KMS-11 (cell line): ENCODE results near the gene GSTM3.

Experiments
- H2AFZ ChIP-seq: fragments of 200-600 bp; sonication (generic); 2 replicates; pipeline ENCODE4 v1.6.1; 2016; ENCODE audit warnings: antibody characterized with exemption, mixed run types, low read depth
- H3K27ac ChIP-seq: fragments of 200-600 bp; sonication (generic); 2 replicates; pipeline ENCODE4 v1.6.1; 2016; ENCODE audit warnings: mild to moderate bottlenecking, mixed run types
- H3K27me3 ChIP-seq: fragments of 200-600 bp; sonication (generic); 2 replicates; pipeline ENCODE4 v1.6.1; 2017; ENCODE audit warnings: mild to moderate bottlenecking, low read depth, mixed run types, moderate library complexity; ENCODE audit not compliant: insufficient read depth
- H3K36me3 ChIP-seq: fragments of 200-600 bp; sonication (generic); 2 replicates; pipeline ENCODE4 v1.6.1; 2017; ENCODE audit warnings: mild to moderate bottlenecking, mixed run types; ENCODE audit not compliant: insufficient read depth
- H3K4me1 ChIP-seq: fragments of 200-600 bp; sonication (generic); 2 replicates; pipeline ENCODE4 v1.6.1; 2016; ENCODE audit warnings: mild to moderate bottlenecking, low read depth, mixed run types; ENCODE audit not compliant: poor library complexity, severe bottlenecking
- H3K4me2 ChIP-seq: fragments of 200-600 bp; sonication (generic); 2 replicates; pipeline ENCODE4 v1.7.0; 2016; ENCODE audit warnings: mild to moderate bottlenecking, mixed run types
- H3K4me3 ChIP-seq: fragments of 200-600 bp; sonication (generic); IDR thresholded peaks from 2 replicates; pipeline ENCODE4 v1.6.1; 2017; ENCODE audit warnings: low read depth, low read length, mixed read lengths; ENCODE audit not compliant: insufficient read depth
- H3K79me2 ChIP-seq: fragments of 200-600 bp; sonication (generic); 2 replicates; pipeline ENCODE4 v1.6.1; 2016; ENCODE audit warnings: low read depth, mixed run types; ENCODE audit not compliant: insufficient read depth
- H3K9ac ChIP-seq: fragments of 200-600 bp; sonication (generic); 2 replicates; pipeline ENCODE4 v1.6.1; 2016; ENCODE audit warnings: mild to moderate bottlenecking, mixed run types
- H4K20me1 ChIP-seq: fragments of 200-600 bp; sonication (generic); 2 replicates; pipeline ENCODE4 v1.6.1; 2016; ENCODE audit warnings: mild to moderate bottlenecking, mixed run types; ENCODE audit not compliant: insufficient read depth
- TF ChIP-seq, protein P1 (sequence below): fragments of 200-600 bp; sonication (generic); conservative IDR thresholded peaks from 2 replicates; pipeline ENCODE4 v1.6.1; 2017; ENCODE audit warnings: low read depth, mild to moderate bottlenecking, antibody characterized with exemption, low read length, moderate library complexity, mixed read lengths

The GSTM3 gene

DNA sequence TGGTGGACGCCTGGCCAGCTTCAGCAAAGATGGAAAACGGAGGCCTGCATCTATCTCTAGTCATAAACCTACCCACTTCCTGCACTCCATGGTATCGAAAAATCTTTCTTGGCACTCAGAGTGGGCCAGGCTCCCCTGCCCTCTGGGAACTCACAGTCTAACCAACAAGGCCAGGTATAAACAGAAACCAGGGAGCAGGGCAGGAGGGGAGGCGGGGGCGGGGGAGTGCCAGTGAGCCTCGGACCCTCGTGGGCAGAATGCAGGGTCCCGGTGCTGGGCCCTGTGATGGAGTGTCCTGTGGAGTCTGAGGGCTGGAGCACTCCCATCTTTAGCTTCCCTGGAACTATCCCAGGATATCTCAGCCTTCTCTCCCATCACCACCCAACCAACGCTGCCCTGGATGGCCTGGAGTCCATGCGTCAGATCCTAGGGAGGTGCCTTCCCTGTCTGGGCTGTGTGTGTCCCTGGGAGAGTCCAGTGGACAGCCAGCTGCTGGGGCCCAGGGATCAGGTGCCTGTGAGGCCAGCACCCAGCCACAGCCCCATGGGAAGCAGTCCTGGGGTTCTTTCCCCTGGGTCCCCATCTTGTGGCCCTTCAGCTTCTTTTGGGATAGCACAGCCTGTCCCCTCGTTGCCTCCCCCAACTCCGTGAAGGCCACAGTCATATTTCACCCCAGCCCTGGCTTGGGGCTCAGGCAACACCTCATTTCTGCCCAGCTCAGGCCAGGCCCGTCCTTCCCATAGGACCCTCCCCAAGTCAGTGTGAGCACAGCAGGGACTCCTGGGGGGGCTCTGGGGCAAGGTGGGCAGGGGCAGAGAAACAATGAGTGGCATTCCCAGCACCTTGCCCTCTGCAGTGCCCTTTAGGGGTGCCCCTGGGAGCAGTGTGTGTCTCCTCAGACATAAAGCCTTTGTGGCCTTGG is 24.0 kb upstream of the GSTM3 start:
- Histone ChIP-seq H3K36me3 (no peaks in the 10 kb centered on the region), H3K27me3 (no peaks in the 10 kb centered on the region; the same call in 1 of the 2 replicates), H4K20me1 (no peaks in the 10 kb centered on the region), H3K4me3 (no peak overlapping the region), H2AFZ (no peak overlapping the region), H3K79me2 (no peaks in the 10 kb centered on the region), H3K4me2 (no peak overlapping the region), H3K4me1 (no peaks in the 10 kb centered on the region), H3K27ac (no peak overlapping the region), H3K9ac (no peak overlapping the region)
- TF ChIP-seq, protein P1, sequence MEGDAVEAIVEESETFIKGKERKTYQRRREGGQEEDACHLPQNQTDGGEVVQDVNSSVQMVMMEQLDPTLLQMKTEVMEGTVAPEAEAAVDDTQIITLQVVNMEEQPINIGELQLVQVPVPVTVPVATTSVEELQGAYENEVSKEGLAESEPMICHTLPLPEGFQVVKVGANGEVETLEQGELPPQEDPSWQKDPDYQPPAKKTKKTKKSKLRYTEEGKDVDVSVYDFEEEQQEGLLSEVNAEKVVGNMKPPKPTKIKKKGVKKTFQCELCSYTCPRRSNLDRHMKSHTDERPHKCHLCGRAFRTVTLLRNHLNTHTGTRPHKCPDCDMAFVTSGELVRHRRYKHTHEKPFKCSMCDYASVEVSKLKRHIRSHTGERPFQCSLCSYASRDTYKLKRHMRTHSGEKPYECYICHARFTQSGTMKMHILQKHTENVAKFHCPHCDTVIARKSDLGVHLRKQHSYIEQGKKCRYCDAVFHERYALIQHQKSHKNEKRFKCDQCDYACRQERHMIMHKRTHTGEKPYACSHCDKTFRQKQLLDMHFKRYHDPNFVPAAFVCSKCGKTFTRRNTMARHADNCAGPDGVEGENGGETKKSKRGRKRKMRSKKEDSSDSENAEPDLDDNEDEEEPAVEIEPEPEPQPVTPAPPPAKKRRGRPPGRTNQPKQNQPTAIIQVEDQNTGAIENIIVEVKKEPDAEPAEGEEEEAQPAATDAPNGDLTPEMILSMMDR: no peak

DNA sequence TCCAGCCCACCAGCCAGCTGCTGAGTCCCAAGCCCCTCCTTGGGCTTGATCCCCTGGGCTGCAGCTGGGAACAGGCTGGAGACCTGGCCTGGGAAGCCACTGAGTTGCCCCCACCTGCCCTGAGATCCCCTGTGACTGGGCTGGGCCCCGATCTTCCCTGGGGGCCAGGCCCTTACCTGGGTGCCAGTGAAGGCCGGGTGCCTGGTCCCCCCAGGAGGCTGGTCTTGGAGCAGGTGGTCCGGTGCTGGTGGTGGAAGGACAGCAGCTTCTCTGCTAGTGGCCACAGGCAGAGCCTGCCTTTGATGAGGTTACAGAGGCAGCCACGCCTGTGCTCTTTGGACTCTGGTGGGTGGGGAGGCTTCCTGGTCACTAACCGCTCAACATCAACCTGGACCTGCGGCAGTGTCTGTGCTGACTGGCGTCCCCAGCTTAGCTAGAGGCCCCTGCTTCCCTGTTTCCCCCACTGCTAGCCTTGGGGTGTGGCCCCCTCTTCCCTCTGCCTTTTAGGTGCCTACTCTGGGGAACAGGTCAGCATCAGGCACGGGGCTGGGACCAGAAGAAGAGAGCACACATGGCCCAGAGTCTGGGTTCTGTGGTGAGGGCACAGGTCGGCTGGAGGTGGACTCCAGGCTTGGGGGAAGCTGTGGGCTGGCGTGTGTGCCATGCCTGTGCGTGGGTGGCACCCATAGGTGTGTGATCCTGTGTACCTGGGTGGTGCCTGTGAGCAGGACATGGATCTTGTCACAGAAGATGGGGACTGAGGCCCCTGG is 23.0 kb upstream of the GSTM3 start, which contains the start of gene EPS8L3:
TSS of gene EPS8L3 (minus strand) at position 278 of the 770 bp plus-strand sequence. CDS start 2,174 bp downstream, outside the sequence.
- H4K20me1 ChIP-seq: no peaks in the 10 kb centered on the region
- no peaks in the 10 kb centered on the region for H3K4me1 ChIP-seq
- no peak within 1 kb of the TSS for H3K4me3 ChIP-seq
- no peaks in the 10 kb centered on the region; the same call in 1 of the 2 replicates for H3K27me3 ChIP-seq
- H3K79me2 ChIP-seq: no peaks in the 10 kb centered on the region
- no peaks in the 10 kb centered on the region for H3K36me3 ChIP-seq
- TF ChIP-seq, protein P1: no peak
- no peak within 1 kb of the TSS for H3K27ac ChIP-seq
- no peak within 1 kb of the TSS for H3K9ac ChIP-seq
- H3K4me2 ChIP-seq: no peak within 1 kb of the TSS
- no peak within 1 kb of the TSS for H2AFZ ChIP-seq

DNA sequence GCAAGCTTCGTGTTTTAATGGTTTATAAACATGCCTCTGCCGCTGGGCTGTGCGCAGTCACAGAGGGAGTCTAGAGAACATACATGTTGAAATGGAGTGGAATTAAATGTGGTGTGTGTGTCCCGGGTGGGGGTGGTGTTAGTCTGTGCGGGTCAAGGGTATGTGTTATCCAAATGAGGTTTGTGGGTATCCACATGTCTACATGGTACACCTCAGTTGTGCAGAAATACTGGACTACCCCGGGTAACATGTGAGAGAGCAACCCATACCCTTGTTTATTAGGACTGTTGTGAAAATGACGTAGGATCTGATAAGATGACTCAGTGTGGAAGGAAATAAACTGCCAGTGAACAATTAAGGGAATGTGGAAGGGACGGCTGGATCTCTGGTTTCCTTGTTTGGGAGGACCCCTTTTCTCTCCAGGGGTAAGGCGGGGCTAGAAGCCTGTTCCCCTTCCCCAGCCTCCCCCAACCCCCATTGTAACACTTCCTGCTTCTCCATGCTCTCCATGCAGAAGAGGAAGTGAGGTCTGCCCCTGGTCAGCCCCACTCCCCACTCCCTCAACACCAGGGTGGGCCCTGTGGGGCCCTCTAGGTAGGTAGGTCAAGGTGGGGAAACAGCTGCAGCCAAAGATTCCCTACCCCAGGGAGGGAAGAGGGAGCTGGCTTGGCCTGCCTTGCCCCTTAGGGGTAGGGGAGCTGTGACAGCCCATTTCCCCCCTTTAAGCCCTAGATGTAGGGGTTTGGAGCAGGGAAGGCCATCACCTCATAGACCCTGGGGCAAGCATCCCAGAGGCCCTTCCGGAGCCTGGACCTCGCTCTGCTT is 22.2 kb upstream of the GSTM3 start:
- Histone ChIP-seq H4K20me1 (no peaks in the 10 kb centered on the region), H3K79me2 (no peaks in the 10 kb centered on the region), H3K27me3 (no peaks in the 10 kb centered on the region; the same call in 1 of the 2 replicates), H3K36me3 (no peaks in the 10 kb centered on the region), H3K4me1 (no peaks in the 10 kb centered on the region), H2AFZ (no peak overlapping the region), H3K4me3 (no peak overlapping the region), H3K27ac (no peak overlapping the region), H3K9ac (no peak overlapping the region), H3K4me2 (no peak overlapping the region)
- TF ChIP-seq, protein P1: no peak

DNA sequence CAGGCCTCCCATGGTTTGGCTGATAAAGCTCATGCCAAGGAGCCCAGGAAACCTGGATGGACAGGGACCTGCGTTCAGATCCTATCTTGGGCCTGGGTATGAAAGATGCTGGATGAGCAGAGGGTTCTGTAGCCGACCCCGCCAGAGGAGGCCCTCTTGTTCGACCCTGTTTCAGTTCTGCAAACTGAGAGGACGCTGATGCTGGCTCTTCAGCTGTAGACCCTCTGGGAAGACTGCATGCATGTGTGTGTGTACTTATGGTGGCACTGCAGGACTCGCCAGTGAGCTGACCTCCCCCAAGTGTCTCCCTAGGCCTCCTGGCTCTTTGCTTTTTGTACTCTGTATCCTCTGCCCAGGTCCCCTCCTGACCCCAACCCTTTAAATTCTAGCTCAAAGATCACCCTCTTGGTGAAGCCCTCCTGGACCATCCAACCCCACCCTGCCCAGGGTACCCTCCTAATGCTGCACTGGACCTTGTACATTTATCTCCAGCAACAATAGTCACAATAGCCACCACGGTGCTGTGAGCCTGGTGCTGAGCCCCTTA is 21.3 kb upstream of the GSTM3 start:
- Histone ChIP-seq H3K4me3 (no peak overlapping the region), H3K79me2 (no peaks in the 10 kb centered on the region), H4K20me1 (no peaks in the 10 kb centered on the region), H3K4me1 (no peaks in the 10 kb centered on the region), H3K27ac (no peak overlapping the region), H3K9ac (no peak overlapping the region), H3K4me2 (no peak overlapping the region), H3K27me3 (no peaks in the 10 kb centered on the region; the same call in 1 of the 2 replicates), H3K36me3 (no peaks in the 10 kb centered on the region), H2AFZ (no peak overlapping the region)
- TF ChIP-seq, protein P1: no peak
